WTC11 (cell line): ENCODE measurements around the gene RNPEPL1.

ENCODE experiments used
- ATF3 ChIP-seq: sonication (generic); formaldehyde crosslinking; conservative IDR thresholded peaks from 2 replicates; pipeline ENCODE4 v1.8.1; 2022; ENCODE audit warnings: mild to moderate bottlenecking, missing genetic modification reagents
- CTCF ChIP-seq: fragments of 200-600 bp; IDR thresholded peaks from 2 replicates; pipeline ENCODE4 v1.8.0; 2022; ENCODE audit warnings: antibody characterized with exemption
- IRF1 ChIP-seq: sonication (generic); formaldehyde crosslinking; IDR thresholded peaks from 2 replicates; pipeline ENCODE4 v1.8.0; 2023; ENCODE audit warnings: missing genetic modification reagents
- SMAD3 ChIP-seq: sonication (generic); formaldehyde crosslinking; IDR thresholded peaks from 2 replicates; pipeline ENCODE4 v1.8.0; 2022; ENCODE audit warnings: missing genetic modification reagents, mild to moderate bottlenecking, borderline replicate concordance
- TEAD1 ChIP-seq: sonication (generic); formaldehyde crosslinking; IDR thresholded peaks from 2 replicates; pipeline ENCODE4 v1.8.0; 2022; ENCODE audit warnings: mild to moderate bottlenecking, missing genetic modification reagents
- TP53 ChIP-seq: sonication (generic); formaldehyde crosslinking; IDR thresholded peaks from 2 replicates; pipeline ENCODE4 v1.8.1; 2023; ENCODE audit warnings: mild to moderate bottlenecking, missing genetic modification reagents

- TF ChIP-seq IRF1 (CRISPR knock-in tag): no peak
- TF ChIP-seq CTCF: no peak
- no peak for TF ChIP-seq TP53 (CRISPR knock-in tag)
- TF ChIP-seq ATF3 (CRISPR knock-in tag): no peak
- no peak for TF ChIP-seq TEAD1 (CRISPR knock-in tag)
- no peak for TF ChIP-seq SMAD3 (CRISPR knock-in tag)
Observed at GRCh38 chr2:240598311-240598911, 30.1 kb downstream of the RNPEPL1 start.
